GM19372 (cell line): Measurements from ENCODE around the gene BACH2.
"Not testable (repeated sequence)": the region's sequence is repeated elsewhere in the genome, so short reads cannot be mapped to it uniquely, and the experiment has no call there.

Experiments used
- ATAC-seq: cut with Tn5 transposase; IDR thresholded peaks from one replicate; pipeline ENCODE4 v1.9.1; 2021; ENCODE audit warnings: mild to moderate bottlenecking, low read depth, moderate library complexity; ENCODE audit not compliant: unreplicated experiment

BACH2 gene

GRCh38 chr6:90284236-90285041 lies 12.2 kb downstream of the BACH2 start:
- peak; percentile 61 for ATAC-seq

GRCh38 chr6:90282265-90282664 lies 14.4 kb downstream of the BACH2 start:
- ATAC-seq, result not testable (repeated sequence)

GRCh38 chr6:90278129-90278528 lies 18.5 kb downstream of the BACH2 start:
- no peak for ATAC-seq

GRCh38 chr6:90277302-90278011 lies 19.2 kb downstream of the BACH2 start:
- no peak for ATAC-seq

GRCh38 chr6:90274451-90275030 lies 22.1 kb downstream of the BACH2 start:
- ATAC-seq, result no peak

- ATAC-seq, result no peak
These were observed 22.8 kb downstream of the BACH2 start for GRCh38 chr6:90273863-90274262.

- no peak for ATAC-seq
These were observed 23.7 kb downstream of the BACH2 start for GRCh38 chr6:90272895-90273294.

- no peak for ATAC-seq
These were observed 24.8 kb downstream of the BACH2 start for GRCh38 chr6:90271831-90272230.

GRCh38 chr6:90269334-90269733 lies 27.3 kb downstream of the BACH2 start:
- no peak for ATAC-seq

- ATAC-seq, result no peak
These were observed 28.5 kb downstream of the BACH2 start for GRCh38 chr6:90268178-90268577.

GRCh38 chr6:90266905-90267621 lies 29.6 kb downstream of the BACH2 start:
- ATAC-seq, result no peak

- ATAC-seq, result no peak
These were observed 32.1 kb downstream of the BACH2 start for GRCh38 chr6:90264561-90264960.

GRCh38 chr6:90263633-90264032 lies 33.0 kb downstream of the BACH2 start:
- ATAC-seq, result no peak

- ATAC-seq, result no peak
These were observed 34.8 kb downstream of the BACH2 start for GRCh38 chr6:90261801-90262200.

GRCh38 chr6:90257486-90257738 lies 39.2 kb downstream of the BACH2 start:
- no peak for ATAC-seq

- no peak for ATAC-seq
These were observed 39.8 kb downstream of the BACH2 start for GRCh38 chr6:90256698-90257485.

- no peak for ATAC-seq
These were observed 43.0 kb downstream of the BACH2 start for GRCh38 chr6:90253631-90254030.

GRCh38 chr6:90251295-90251992 lies 45.2 kb downstream of the BACH2 start:
- peak; percentile 88 for ATAC-seq

- no peak for ATAC-seq
These were observed 46.2 kb downstream of the BACH2 start for GRCh38 chr6:90250405-90250804.

GRCh38 chr6:90249458-90249857 lies 47.2 kb downstream of the BACH2 start:
- no peak for ATAC-seq
